ENCODE measurements around the gene CUTA. TPM values are rescaled to one million over a fixed set of nuclear protein-coding genes. Genes with fewer than 3 reads are reported as not detected.
A peak's percentile ranks its signal among the peaks of the same experiment; 100 is the strongest.

The CUTA gene
- total and polyA plus RNA-seq, 2 experiments from 2014 or later = 204 to 404 TPM

DNA sequence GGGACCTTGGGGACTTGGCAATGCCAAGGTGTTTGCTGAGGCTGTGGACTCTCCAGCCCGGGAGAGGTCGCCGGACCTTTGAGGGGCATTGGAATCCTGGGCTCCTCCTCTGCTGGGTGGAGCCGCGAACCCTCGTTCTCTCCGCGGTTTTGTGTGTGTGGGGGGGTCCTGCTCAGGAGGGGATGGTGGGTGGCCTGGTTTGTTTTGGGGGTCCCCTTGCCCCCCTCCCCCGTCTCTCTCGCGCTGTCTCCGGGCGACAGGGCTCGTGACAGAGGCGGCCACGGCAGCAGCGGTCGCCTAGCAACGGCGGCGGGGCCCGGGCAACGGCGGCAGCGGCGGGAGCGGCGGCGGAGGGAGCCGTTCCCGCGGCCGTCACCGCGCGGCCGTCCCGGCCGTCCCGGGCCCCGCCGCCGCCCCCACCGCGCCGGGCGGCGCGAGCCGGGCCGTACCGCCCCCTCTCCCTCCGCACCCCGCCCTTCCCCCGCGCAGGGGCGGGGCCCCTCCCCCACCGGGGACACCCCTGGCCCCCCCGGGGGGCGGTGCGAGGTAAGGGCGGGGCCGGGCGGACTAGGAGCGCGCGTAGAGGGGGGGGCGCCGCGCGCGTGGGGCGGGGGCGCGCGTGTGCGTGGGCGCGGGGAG lies 9.8 kb upstream of the CUTA start:
- H3K79me2 ChIP-seq (ENCODE audit: insufficient read depth) = peaks cover 63% of the 10 kb centered on the region
- in situ Hi-C loops (cut with MboI) = no loop called here
- no peaks in the 10 kb centered on the region for H3K36me3 ChIP-seq (ENCODE audit: low read depth)
- peaks cover 44% of the 10 kb centered on the region for H3F3A ChIP-seq (ENCODE audit: insufficient read depth)
- DNase-seq = peak; percentile 72
- H3K27me3 ChIP-seq (replicated peaks; ENCODE audit: insufficient read depth) = no peaks in the 10 kb centered on the region
- H3K4me1 ChIP-seq (ENCODE audit: insufficient read depth) = peaks cover 22% of the 10 kb centered on the region
- H3K4me2 ChIP-seq (ENCODE audit: unreplicated experiment) = peak overlapping the region; percentile 87
- 0 to 2% methylated on average over 8 to 22 of the region's 79 CpGs for whole genome bisulfite sequencing, 2 experiments (ENCODE audit: low coverage in 1 of 2, low lambda C conversion rate in 2 of 2, missing lambda C conversion rate in 2 of 2)
- no peaks in the 10 kb centered on the region for H3K9me3 ChIP-seq (ENCODE audit: low read depth)
- H3K4me3 ChIP-seq = peak overlapping the region; percentile 89
- peak overlapping the region; percentile 30 for H3K27ac ChIP-seq
- TF ChIP-seq EZH2 (IDR thresholded peaks at IDR 0.05; ENCODE audit: insufficient read depth, poor library complexity, severe bottlenecking) = no peak
- TF ChIP-seq EZH2phosphoT487 (IDR thresholded peaks at IDR 0.05; ENCODE audit: insufficient read depth, low read depth) = no peak
- H2AFZ ChIP-seq = peak overlapping the region; percentile 53
- H3K9me2 ChIP-seq (ENCODE audit: insufficient read depth) = no peaks in the 10 kb centered on the region
- H4K20me1 ChIP-seq (ENCODE audit: insufficient read depth) = no peaks in the 10 kb centered on the region
- peak overlapping the region; percentile 81 for H3K9ac ChIP-seq

DNA sequence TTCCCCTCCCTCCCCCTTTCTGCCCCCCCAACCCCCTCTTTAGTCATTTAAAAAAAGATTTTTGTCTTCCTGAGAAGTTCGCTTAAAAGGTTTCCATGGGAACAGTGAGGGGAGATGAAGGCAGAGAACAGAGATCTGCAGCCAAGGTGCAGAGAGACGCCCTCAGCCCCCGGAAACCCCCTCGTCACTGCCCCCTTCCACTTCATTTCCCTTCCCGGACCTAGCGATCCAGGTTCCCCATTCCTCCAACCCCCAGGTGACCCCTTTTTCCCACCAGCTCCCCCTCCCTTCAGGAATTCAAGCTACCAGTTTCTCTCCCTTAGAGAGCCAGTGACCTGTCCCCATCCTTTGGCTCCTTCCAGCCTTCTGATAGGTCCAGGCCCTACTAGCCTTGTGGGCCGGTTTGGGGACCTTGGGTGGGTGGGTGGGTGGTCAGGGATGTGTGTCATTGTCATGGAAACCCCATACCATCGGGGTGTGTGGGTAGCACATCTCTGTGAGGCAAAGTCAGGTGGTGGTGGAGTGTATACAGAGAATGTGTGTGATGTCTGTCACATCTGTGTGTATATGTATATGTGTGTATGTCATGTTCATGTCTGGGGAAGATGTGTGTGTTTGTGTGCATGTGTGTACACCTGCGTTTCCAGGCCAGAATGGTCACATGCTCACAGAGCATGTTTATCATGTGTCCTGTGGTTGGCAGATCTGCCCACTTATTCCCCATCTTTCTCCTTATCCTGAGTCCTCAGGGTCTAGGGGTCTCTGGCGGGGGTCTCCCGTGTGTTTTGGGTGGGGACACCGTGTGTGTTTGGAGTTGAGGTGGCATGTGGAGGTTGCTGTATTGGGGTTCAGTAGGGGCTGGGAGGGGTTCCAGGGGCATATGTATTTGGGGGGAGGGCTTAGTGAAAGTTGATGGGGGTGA lies 8.9 kb upstream of the CUTA start:
- Histone ChIP-seq H2AFZ (peak overlapping the region; percentile 75), H3K9me3 (ENCODE audit: low read depth) (no peaks in the 10 kb centered on the region), H3K36me3 (ENCODE audit: low read depth) (no peaks in the 10 kb centered on the region), H3K4me3 (peak overlapping the region; percentile 89), H3K4me2 (ENCODE audit: unreplicated experiment) (peak overlapping the region; percentile 87), H3K27ac (peak overlapping the region; percentile 86), H3K9ac (peak overlapping the region; percentile 87), H3K27me3 (replicated peaks; ENCODE audit: insufficient read depth) (no peaks in the 10 kb centered on the region), H3F3A (ENCODE audit: insufficient read depth) (peaks cover 44% of the 10 kb centered on the region), H4K20me1 (ENCODE audit: insufficient read depth) (no peaks in the 10 kb centered on the region), H3K4me1 (ENCODE audit: insufficient read depth) (peaks cover 22% of the 10 kb centered on the region), H3K79me2 (ENCODE audit: insufficient read depth) (peaks cover 70% of the 10 kb centered on the region), H3K9me2 (ENCODE audit: insufficient read depth) (no peaks in the 10 kb centered on the region)
- WGBS, 2 experiments (ENCODE audit: low coverage in 1 of 2, low lambda C conversion rate in 2 of 2, missing lambda C conversion rate in 2 of 2) = 1 to 3% methylated on average over 12 of the region's 12 CpGs
- in situ Hi-C loops (cut with MboI) = no loop called here
- DNase-seq = peak; percentile 62
- TF ChIP-seq EZH2phosphoT487 (IDR thresholded peaks at IDR 0.05; ENCODE audit: insufficient read depth, low read depth) (no peak), EZH2 (IDR thresholded peaks at IDR 0.05; ENCODE audit: insufficient read depth, poor library complexity, severe bottlenecking) (no peak)

DNA sequence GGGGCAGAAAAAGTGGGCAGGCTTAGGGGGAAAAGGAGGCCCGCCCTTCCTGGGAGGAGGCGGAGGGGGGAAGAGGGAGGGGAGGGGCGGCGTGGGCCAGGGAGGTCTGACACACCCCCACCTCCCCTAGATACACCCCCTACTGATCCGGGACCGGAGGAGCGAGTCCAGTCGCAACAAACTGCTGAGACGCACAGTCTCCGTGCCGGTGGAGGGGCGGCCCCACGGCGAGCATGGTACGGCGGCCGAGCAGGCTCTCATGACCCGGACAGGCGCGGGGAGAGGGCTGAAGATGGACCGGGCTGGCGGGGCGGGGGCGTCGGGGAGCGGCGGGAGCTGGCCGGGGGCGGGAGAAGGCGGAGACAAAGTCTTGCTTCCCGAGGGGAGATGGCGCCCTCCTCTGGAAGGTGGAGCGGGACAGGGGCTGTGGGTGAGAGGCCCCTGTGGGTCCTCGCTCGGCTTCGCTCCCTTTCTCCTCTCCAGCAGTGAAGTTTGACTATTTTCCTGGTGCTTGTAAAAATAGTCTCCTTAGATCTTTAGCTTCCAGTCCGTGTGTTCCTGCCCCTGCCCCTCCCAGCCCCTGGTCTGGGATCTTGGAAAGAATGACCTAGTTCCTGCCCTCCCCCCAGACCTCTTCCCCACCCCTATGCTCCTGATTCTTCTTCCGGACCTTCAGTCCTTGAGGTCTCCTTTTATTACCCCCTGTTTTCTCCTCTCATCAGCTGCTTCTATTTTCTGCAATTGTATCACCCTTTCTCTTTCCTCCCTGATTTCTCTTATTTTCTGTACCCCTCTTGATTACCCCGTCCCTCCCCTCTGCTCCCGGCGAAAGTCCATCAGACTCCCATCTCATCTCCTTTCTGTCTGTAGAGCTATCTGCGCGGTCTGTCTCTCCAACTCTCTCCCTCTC lies 8.0 kb upstream of the CUTA start:
- Histone ChIP-seq H4K20me1 (ENCODE audit: insufficient read depth) (no peaks in the 10 kb centered on the region), H3K4me1 (ENCODE audit: insufficient read depth) (peaks cover 22% of the 10 kb centered on the region), H3K36me3 (ENCODE audit: low read depth) (no peaks in the 10 kb centered on the region), H3F3A (ENCODE audit: insufficient read depth) (peaks cover 44% of the 10 kb centered on the region), H3K4me2 (ENCODE audit: unreplicated experiment) (peak overlapping the region; percentile 81), H3K27me3 (replicated peaks; ENCODE audit: insufficient read depth) (no peaks in the 10 kb centered on the region), H2AFZ (peak overlapping the region; percentile 75), H3K9me2 (ENCODE audit: insufficient read depth) (no peaks in the 10 kb centered on the region), H3K79me2 (ENCODE audit: insufficient read depth) (peaks cover 70% of the 10 kb centered on the region), H3K9ac (peak overlapping the region; percentile 87), H3K4me3 (peak overlapping the region; percentile 77), H3K9me3 (ENCODE audit: low read depth) (no peaks in the 10 kb centered on the region), H3K27ac (peak overlapping the region; percentile 86)
- no peak for TF ChIP-seq EZH2 (IDR thresholded peaks at IDR 0.05; ENCODE audit: insufficient read depth, poor library complexity, severe bottlenecking)
- no peak for TF ChIP-seq EZH2phosphoT487 (IDR thresholded peaks at IDR 0.05; ENCODE audit: insufficient read depth, low read depth)
- peak; percentile 89 for DNase-seq
- in situ Hi-C loops (cut with MboI) = no loop called here
- 0 to 1% methylated on average over 1 to 43 of the region's 43 CpGs for WGBS, 2 experiments (ENCODE audit: low coverage in 1 of 2, low lambda C conversion rate in 2 of 2, missing lambda C conversion rate in 2 of 2)

Measured in GM23248 (cell line).